H1 (cell line): ENCODE data around the gene PBXIP1. TPM values are rescaled to one million over a fixed set of nuclear protein-coding genes. Genes with fewer than 3 reads are reported as not detected.

Experiments used
- CTCF ChIA-PET: fragments of 300-600 bp; sonication (Branson Sonifier 250); formaldehyde crosslinking; loops from one replicate; lab custom pipeline; 2021; ENCODE audit not compliant: partially characterized antibody; lab: Charles Lee
- POLR2A ChIA-PET: fragments of 300-600 bp; sonication (Branson Sonifier 250); formaldehyde crosslinking; loops from one replicate; lab custom pipeline; 2021; ENCODE audit warnings: inconsistent platforms; ENCODE audit not compliant: partially characterized antibody; lab: Charles Lee
- DNase-seq, 2 experiments: peaks; one replicate each; pipeline versions ENCODE4 v3.0.0 to v3.0.0-alpha.2; 2010 to 2022; ENCODE audit warnings: low spot score in 2 of 2, low read depth in 1 of 2, mixed read lengths in 1 of 2
- FAIRE-seq: peaks from 2 replicates; lab custom pipeline; 2011; peaks lifted over from hg19 to GRCh38; lab: Jason Lieb, UNC
- H2AFZ ChIP-seq: 2 replicates; pipeline ENCODE4 v1.8.1; 2012; ENCODE audit warnings: low read length, inconsistent platforms
- H2AK5ac ChIP-seq: 2 replicates; pipeline ENCODE4 v1.6.1; 2013; ENCODE audit warnings: low read depth, low read length
- H2BK120ac ChIP-seq: replicated peaks from 2 replicates; pipeline ENCODE3; 2013; ENCODE audit warnings: low read depth, low read length, inconsistent platforms
- H2BK12ac ChIP-seq: 2 replicates; pipeline ENCODE4 v1.6.1; 2013; ENCODE audit warnings: low read depth, low read length
- H2BK15ac ChIP-seq: 2 replicates; pipeline ENCODE4 v1.6.1; 2013; ENCODE audit warnings: low read length
- H2BK20ac ChIP-seq: 2 replicates; pipeline ENCODE4 v1.6.1; 2013; ENCODE audit warnings: low read length
- H2BK5ac ChIP-seq: 2 replicates; pipeline ENCODE4 v1.6.1; 2013; ENCODE audit warnings: low read depth, low read length
- H3K14ac ChIP-seq: 2 replicates; pipeline ENCODE4 v1.6.1; 2013; ENCODE audit warnings: inconsistent platforms; ENCODE audit not compliant: insufficient read length
- H3K18ac ChIP-seq: 2 replicates; pipeline ENCODE4 v1.6.1; 2013; ENCODE audit warnings: low read length; ENCODE audit errors: extremely low read depth
- H3K23ac ChIP-seq: 2 replicates; pipeline ENCODE4 v1.6.1; 2013; ENCODE audit warnings: inconsistent platforms; ENCODE audit not compliant: insufficient read length
- H3K23me2 ChIP-seq: 2 replicates; pipeline ENCODE4 v1.6.1; 2013; ENCODE audit warnings: low read depth, low read length
- H3K27ac ChIP-seq: 2 replicates; pipeline ENCODE4 v1.6.1; 2011; ENCODE audit warnings: low read depth, low read length, inconsistent platforms
- H3K27me3 ChIP-seq, 4 experiments: replicated peaks in 1 of 4; 1 replicate in 1 of 4; 2 replicates in 3 of 4; pipeline versions ENCODE4 v1.6.1 to v1.8.1; 2011 to 2013; ENCODE audit warnings: low read length in 3 of 4, mild to moderate bottlenecking in 3 of 4, inconsistent platforms in 2 of 4, mixed read lengths in 2 of 4, moderate library complexity in 1 of 4; ENCODE audit not compliant: control insufficient read depth in 3 of 4, insufficient read depth in 3 of 4; ENCODE audit errors: extremely low read depth in 1 of 4
- H3K36me3 ChIP-seq, 4 experiments: 2 replicates each; pipeline versions ENCODE4 v1.6.1 to v1.8.1; 2011 to 2013; ENCODE audit warnings: mild to moderate bottlenecking in 4 of 4, low read length in 3 of 4, moderate library complexity in 2 of 4, control low read depth in 1 of 4, inconsistent platforms in 1 of 4; ENCODE audit not compliant: insufficient read depth in 4 of 4, control insufficient read depth in 2 of 4
- H3K4ac ChIP-seq: replicated peaks from 2 replicates; pipeline ENCODE3; 2013; ENCODE audit warnings: low read length, low read depth, mixed read lengths, inconsistent platforms; ENCODE audit not compliant: insufficient read length
- H3K4me1 ChIP-seq, 4 experiments: replicated peaks in 1 of 4; 1 replicate in 1 of 4; 2 replicates in 3 of 4; pipeline versions ENCODE4 v1.6.1 to v1.8.1; 2011 to 2013; ENCODE audit warnings: low read length in 3 of 4, inconsistent platforms in 2 of 4, mixed read lengths in 1 of 4; ENCODE audit not compliant: insufficient read depth in 4 of 4, control insufficient read depth in 3 of 4
- H3K4me2 ChIP-seq, 2 experiments: 2 replicates each; pipeline versions ENCODE4 v1.6.1 to v1.8.1; 2011 to 2013; ENCODE audit warnings: low read depth in 2 of 2, low read length in 2 of 2, control low read depth in 1 of 2, inconsistent platforms in 1 of 2, mild to moderate bottlenecking in 1 of 2; ENCODE audit not compliant: insufficient read depth in 1 of 2
- H3K4me3 ChIP-seq, 4 experiments: fragments of 200-600, 300-600 bp in 1 of 4; sonication (generic), shearing (Covaris generic), sonication (Bioruptor Twin) in 1 of 4; 2 replicates each; pipeline versions ENCODE4 v1.5.1 to v1.8.1; 2011 to 2016; ENCODE audit warnings: low read length in 4 of 4, low read depth in 3 of 4, control low read depth in 2 of 4, inconsistent platforms in 2 of 4, mild to moderate bottlenecking in 2 of 4, mixed read lengths in 1 of 4, moderate library complexity in 1 of 4; ENCODE audit not compliant: insufficient read depth in 2 of 4; ENCODE audit errors: extremely low read depth in 1 of 4
- H3K56ac ChIP-seq: replicated peaks from 2 replicates; pipeline ENCODE3; 2013; ENCODE audit warnings: low read depth, mild to moderate bottlenecking, mixed read lengths, low read length, inconsistent platforms; ENCODE audit not compliant: insufficient read length
- H3K79me1 ChIP-seq: 2 replicates; pipeline ENCODE4 v1.6.1; 2013; ENCODE audit warnings: low read depth, low read length, control low read depth
- H3K79me2 ChIP-seq, 2 experiments: 2 replicates each; pipeline versions ENCODE4 v1.6.1 to v1.8.1; 2012 to 2013; ENCODE audit warnings: low read length in 2 of 2, mild to moderate bottlenecking in 2 of 2, inconsistent platforms in 1 of 2; ENCODE audit not compliant: insufficient read depth in 2 of 2, control insufficient read depth in 1 of 2
- H3K9ac ChIP-seq, 4 experiments: replicated peaks in 1 of 4; 1 replicate in 1 of 4; 2 replicates in 3 of 4; pipeline versions ENCODE4 v1.6.1 to v1.8.1; 2011 to 2013; ENCODE audit warnings: low read depth in 3 of 4, low read length in 3 of 4, control low read depth in 2 of 4, mild to moderate bottlenecking in 2 of 4, moderate library complexity in 2 of 4, inconsistent platforms in 1 of 4; ENCODE audit errors: extremely low read depth in 1 of 4
- H3K9me3 ChIP-seq, 2 experiments: 2 replicates each; pipeline versions ENCODE4 v1.6.1 to v1.8.1; 2012 to 2013; ENCODE audit warnings: mild to moderate bottlenecking in 2 of 2, moderate library complexity in 2 of 2, control low read depth in 1 of 2, inconsistent platforms in 1 of 2, low read depth in 1 of 2, low read length in 1 of 2, mixed read lengths in 1 of 2; ENCODE audit not compliant: insufficient read depth in 2 of 2
- H4K20me1 ChIP-seq, 2 experiments: replicated peaks in 1 of 2; 2 replicates each; pipeline versions ENCODE3 to v1.8.1; 2011 to 2013; ENCODE audit warnings: inconsistent platforms in 2 of 2, low read length in 2 of 2, mild to moderate bottlenecking in 1 of 2; ENCODE audit not compliant: insufficient read depth in 2 of 2, control insufficient read depth in 1 of 2
- H4K5ac ChIP-seq: 2 replicates; pipeline ENCODE4 v1.6.1; 2013; ENCODE audit warnings: low read length, low read depth, mixed read lengths, inconsistent platforms; ENCODE audit not compliant: insufficient read length
- H4K8ac ChIP-seq: 2 replicates; pipeline ENCODE4 v1.8.0; 2013; ENCODE audit warnings: mild to moderate bottlenecking, moderate library complexity, low read length, inconsistent platforms; ENCODE audit not compliant: insufficient read depth; ENCODE audit errors: extremely low read depth
- H4K91ac ChIP-seq: replicated peaks from 2 replicates; pipeline ENCODE3; 2013; ENCODE audit warnings: low read length, mixed read lengths, inconsistent platforms; ENCODE audit not compliant: insufficient read length
- BACH1 ChIP-seq: IDR thresholded peaks from 2 replicates; pipeline ENCODE4 v1.6.1; 2012; ENCODE audit warnings: low read length, improper control_type of control experiment
- CEBPB ChIP-seq: IDR thresholded peaks from 2 replicates; pipeline ENCODE4 v1.6.1; 2012; ENCODE audit warnings: low read depth, low read length
- CREB1 ChIP-seq: IDR thresholded peaks from 2 replicates; pipeline ENCODE4 v1.6.1; 2012; ENCODE audit warnings: inconsistent platforms
- GTF2F1 ChIP-seq: IDR thresholded peaks from 2 replicates; pipeline ENCODE4 v1.6.1; 2012; ENCODE audit warnings: low read depth, low read length, improper control_type of control experiment, borderline replicate concordance
- JUND ChIP-seq: IDR thresholded peaks from 2 replicates; pipeline ENCODE4 v1.6.1; 2011; ENCODE audit warnings: mild to moderate bottlenecking, improper control_type of control experiment, low read length
- POLR2AphosphoS5 ChIP-seq: IDR thresholded peaks from 2 replicates; pipeline ENCODE4 v1.6.1; 2011; ENCODE audit warnings: low read depth, low read length
- RAD21 ChIP-seq, 2 experiments: IDR thresholded peaks in 1 of 2; conservative IDR thresholded peaks in 1 of 2; 2 replicates each; pipeline ENCODE4 v1.6.1; 2011; ENCODE audit warnings: low read depth in 2 of 2, low read length in 2 of 2, improper control_type of control experiment in 1 of 2, inconsistent platforms in 1 of 2, mild to moderate bottlenecking in 1 of 2, moderate library complexity in 1 of 2
- RNF2 ChIP-seq: fragments of 200-900, 300-1000 bp; sonication (generic); IDR thresholded peaks from 2 replicates; pipeline ENCODE4 v1.7.1; 2016; ENCODE audit warnings: borderline replicate concordance, low read depth, mild to moderate bottlenecking, antibody characterized with exemption, low read length; ENCODE audit not compliant: poor library complexity, severe bottlenecking; ENCODE audit errors: missing control alignments
- SIN3A ChIP-seq, 2 experiments: IDR thresholded peaks in 1 of 2; conservative IDR thresholded peaks in 1 of 2; 2 replicates each; pipeline ENCODE4 v1.6.1; 2011 to 2012; ENCODE audit warnings: low read length in 2 of 2, improper control_type of control experiment in 1 of 2, low read depth in 1 of 2, mild to moderate bottlenecking in 1 of 2
- SRF ChIP-seq: IDR thresholded peaks from 2 replicates; pipeline ENCODE4 v1.6.1; 2011; ENCODE audit warnings: mild to moderate bottlenecking, low read depth, low read length, moderate library complexity
- WGBS, 2 experiments: shearing (Covaris generic) in 1 of 2; methylation state at CpG; one replicate each; pipeline versions ENCODE4 v1.1.6 to v1.1.7; 2013 to 2015; ENCODE audit warnings: low lambda C conversion rate in 2 of 2, mixed read lengths in 2 of 2, inconsistent platforms in 1 of 2, low coverage in 1 of 2, missing lambda C conversion rate in 1 of 2; ENCODE audit not compliant: insufficient replicate concordance in 2 of 2, insufficient coverage in 1 of 2, insufficient read length in 1 of 2; ENCODE audit errors: extremely low coverage in 1 of 2, missing lambda C conversion rate in 1 of 2; 5-methylcytosine and 5-hydroxymethylcytosine counted together
- polyA plus RNA-seq, 7 experiments: library from polyadenylated mRNA; depleted of rRNA in 3 of 7; stranded (reverse) in 5 of 7; unstranded in 2 of 7; fragments of >200 nt in 5 of 7; fragments of 200-250 nt in 2 of 7; gene quantifications; 1 replicate in 5 of 7; 2 replicates in 1 of 7; 4 replicates in 1 of 7; pipeline versions ENCODE4 v1.2.1 to v1.2.3, GENCODE V29; 2011 to 2013; ENCODE audit warnings: missing spikeins in 2 of 7, mixed read lengths in 2 of 7
- total RNA-seq: library from RNA; stranded (reverse); fragmentation: NEBNext Ultra II Directional; extraction: Animal tissue kit (Norgen Biotek cat#: 25700); gene quantifications from 2 replicates; pipeline ENCODE4 v1.2.1, GENCODE V29; 2021

The PBXIP1 gene
- total and polyA plus RNA-seq, 2 of the 8 experiments (the other 6 are each of a cell fraction or from before 2014, with no cell fraction given), result 12.0 to 19.8 TPM

GRCh38 chr1:154972517-154973343 lies 16.8 kb upstream of the PBXIP1 start:
- peak overlapping the region; percentile 71 for H3K56ac ChIP-seq
- WGBS, 2 experiments, result 5% methylated on average over 15 of the region's 18 CpGs; no CpG with 5 or more reads in 1 of the 2 experiments
- peak overlapping the region; percentile 99 for H2BK5ac ChIP-seq
- H2BK15ac ChIP-seq, result peak overlapping the region; percentile 88; the same call in 1 of the 2 replicates
- H2BK12ac ChIP-seq, result peak overlapping the region; percentile 98
- H3K27me3 ChIP-seq, result no peaks in the 10 kb centered on the region
- peak overlapping the region; percentile 82 for H2AK5ac ChIP-seq
- H3K79me2 ChIP-seq, result peaks cover 25 to 57% of the 10 kb centered on the region in 2 experiments
- H4K91ac ChIP-seq, result peak overlapping the region; percentile 99
- H2AFZ ChIP-seq, result no peak overlapping the region
- peak overlapping the region; percentile 95 for H3K27ac ChIP-seq
- H3K9me3 ChIP-seq, result no peaks in the 10 kb centered on the region
- ChIA-PET POLR2A (interaction anchor here (0.7 to 42.8 kb wide), 26 partner anchors 9 to 362 kb away, joined by 3 to 702 read pairs (median 4); partner anchors contain the start of genes ADAM15, DCST1, DCST2 and FLAD1), CTCF (interaction anchor here (0.8 to 20.6 kb wide), 12 partner anchors 9 to 135 kb away, joined by 3 to 334 read pairs (median 3); partner anchors contain the start of genes ADAM15, FLAD1, LENEP and PBXIP1)
- H2BK20ac ChIP-seq, result peak overlapping the region; percentile 62
- peak overlapping the region; percentile 97 for H3K18ac ChIP-seq
- H3K23me2 ChIP-seq, result peaks cover 29% of the 10 kb centered on the region
- peaks cover 9 to 15% of the 10 kb centered on the region in 2 experiments for H4K20me1 ChIP-seq
- H3K9ac ChIP-seq, result peak overlapping the region; percentile 56 to 87 (median 76)
- peaks cover 14% of the 10 kb centered on the region; the same call in 1 of the 2 replicates for H3K79me1 ChIP-seq
- peak overlapping the region; percentile 78 to 94 for H3K4me2 ChIP-seq
- peak; percentile 82 to 95 for DNase-seq
- peaks cover 3 to 22% (median 17%) of the 10 kb centered on the region in 4 experiments for H3K4me1 ChIP-seq
- peak; percentile 60 for FAIRE-seq
- peak overlapping the region; percentile 96 for H3K4ac ChIP-seq
- peak overlapping the region; percentile 82 to 98 (median 91) for H3K4me3 ChIP-seq
- peaks cover 2 to 7% (median 4%) of the 10 kb centered on the region in 4 experiments; a peak in 4 of 8 replicates for H3K36me3 ChIP-seq
- H3K23ac ChIP-seq, result no peak overlapping the region
- peak overlapping the region; percentile 24 for H3K14ac ChIP-seq
- H2BK120ac ChIP-seq, result peak overlapping the region; percentile 100
- peak overlapping the region; percentile 97 for H4K5ac ChIP-seq
- H4K8ac ChIP-seq, result peak overlapping the region; percentile 91; the same call in 1 of the 2 replicates
- TF ChIP-seq SRF (no peak), CEBPB (peak; percentile 61; the same call in 1 of the 2 replicates), JUND (no peak), CREB1 (no peak), SIN3A (conservative IDR thresholded peaks at IDR 0.05 in 1 of 2, IDR thresholded peaks at IDR 0.05 in 1 of 2; ENCODE audit: low read depth in 1 of 2, low read length in 2 of 2) (peak; percentile 73; a peak in 1 of 4 replicates), RNF2 (no peak), GTF2F1 (no peak), RAD21 (IDR thresholded peaks at IDR 0.05 in 1 of 2, conservative IDR thresholded peaks at IDR 0.05 in 1 of 2; ENCODE audit: low read depth in 2 of 2, low read length in 2 of 2) (no peak; a peak in 1 of 4 replicates), POLR2AphosphoS5 (peak; percentile 84), BACH1 (no peak)
